Measurements from ENCODE around the gene EVX2. TPM values are rescaled to one million over a fixed set of nuclear protein-coding genes. Genes with fewer than 3 reads are reported as not detected.

EVX2 gene
- total RNA-seq, 2 donors from 2014 or later = not detected

GRCh38 chr2:176111309-176111663 is 27.5 kb upstream of the EVX2 start:
- intact Hi-C loops (cut with DNase I) = no loop called here
- peak; percentile 83 for DNase-seq (ENCODE audit: low spot score)

GRCh38 chr2:176110415-176111308 is 26.9 kb upstream of the EVX2 start:
- no peak for DNase-seq (ENCODE audit: low spot score)
- intact Hi-C loops (cut with DNase I) = no loop called here

DNA sequence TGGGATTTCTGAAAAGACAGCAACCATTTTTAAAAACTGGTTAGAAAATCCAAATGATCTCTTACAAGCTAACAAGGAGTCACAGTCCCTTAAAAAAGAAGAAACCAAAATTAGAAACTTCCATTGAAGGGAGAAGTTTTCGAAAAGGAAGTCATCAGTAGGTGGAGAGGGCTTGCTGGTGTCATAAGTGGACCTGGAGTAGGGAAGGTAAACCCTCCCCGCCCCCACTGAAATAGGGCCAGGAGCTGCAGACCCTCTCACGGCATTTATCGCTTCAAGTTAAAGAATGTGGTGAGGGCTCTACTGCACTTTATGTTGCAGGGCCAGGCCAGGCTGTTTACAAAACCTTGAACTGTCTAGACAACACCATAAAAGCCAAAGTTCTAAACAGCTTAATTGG is 26.2 kb upstream of the EVX2 start:
- intact Hi-C loops (cut with DNase I) = no loop called here
- DNase-seq (ENCODE audit: low spot score) = no peak

GRCh38 chr2:176109192-176109901 is 25.6 kb upstream of the EVX2 start:
- intact Hi-C loops (cut with DNase I) = no loop called here
- no peak for DNase-seq (ENCODE audit: low spot score)

DNA sequence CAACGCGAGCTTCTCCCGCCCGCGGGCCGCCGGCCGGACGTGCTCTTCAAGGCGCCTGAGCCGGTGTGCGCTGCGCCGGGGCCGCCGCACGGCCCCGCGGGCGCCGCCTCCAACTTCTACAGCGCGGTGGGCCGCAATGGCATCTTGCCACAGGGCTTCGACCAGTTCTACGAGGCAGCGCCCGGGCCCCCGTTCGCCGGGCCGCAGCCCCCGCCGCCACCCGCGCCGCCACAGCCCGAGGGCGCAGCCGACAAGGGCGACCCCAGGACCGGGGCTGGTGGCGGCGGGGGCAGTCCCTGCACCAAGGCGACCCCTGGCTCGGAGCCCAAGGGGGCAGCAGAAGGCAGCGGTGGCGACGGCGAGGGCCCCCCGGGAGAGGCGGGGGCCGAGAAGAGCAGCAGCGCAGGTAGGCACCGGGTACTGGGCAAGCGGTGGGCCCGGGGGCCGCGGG is 24.0 kb upstream of the EVX2 start:
- DNase-seq (ENCODE audit: low spot score) = peak; percentile 76
- intact Hi-C loops (cut with DNase I) = no loop called here

- peak; percentile 83 for DNase-seq (ENCODE audit: low spot score)
- intact Hi-C loops (cut with DNase I) = no loop called here
These were observed 23.1 kb upstream of the EVX2 start, which contains the start of gene HOXD11 for GRCh38 chr2:176106581-176107539. HOXD11 (plus strand) TSS chr2:176107280; CDS start chr2:176107356, 76 bp downstream.

- DNase-seq (ENCODE audit: low spot score) = peak; percentile 52
- intact Hi-C loops (cut with DNase I) = no loop called here
These were observed 22.2 kb upstream of the EVX2 start for GRCh38 chr2:176105730-176106580.

DNA sequence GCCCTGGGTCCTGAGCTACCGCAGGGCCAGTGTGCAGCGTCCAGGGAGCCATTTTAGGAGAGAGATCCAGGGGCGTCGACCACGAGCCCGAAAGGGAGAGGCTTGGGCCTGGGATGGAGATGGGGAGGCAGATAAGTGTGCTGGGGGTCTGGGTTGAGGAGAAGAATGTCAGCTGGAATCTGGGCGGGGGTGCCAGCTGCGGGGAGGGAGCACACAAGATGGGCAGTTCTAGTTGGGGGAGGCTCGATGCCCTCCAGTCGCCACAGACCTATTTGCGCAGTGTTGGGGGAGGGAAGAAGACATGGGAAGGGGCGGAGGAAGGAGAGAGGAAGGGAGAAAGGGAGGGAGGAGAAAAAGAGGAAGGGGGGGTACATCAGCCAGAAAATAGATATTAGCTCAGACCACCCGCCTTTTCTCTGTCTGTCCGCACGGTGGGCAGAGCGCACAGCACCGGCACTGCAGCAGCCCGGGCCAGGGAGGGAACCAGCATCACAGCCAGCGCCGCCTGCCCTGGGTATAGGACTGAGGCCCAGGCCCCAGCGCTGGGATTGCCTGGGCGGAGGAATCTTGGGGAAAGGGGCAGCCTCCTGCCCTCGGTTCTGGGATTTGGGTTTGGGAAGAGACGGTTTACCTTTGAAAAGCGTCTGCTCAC is 21.4 kb upstream of the EVX2 start:
- intact Hi-C loops (cut with DNase I) = no loop called here
- peak; percentile 46 for DNase-seq (ENCODE audit: low spot score)

DNA sequence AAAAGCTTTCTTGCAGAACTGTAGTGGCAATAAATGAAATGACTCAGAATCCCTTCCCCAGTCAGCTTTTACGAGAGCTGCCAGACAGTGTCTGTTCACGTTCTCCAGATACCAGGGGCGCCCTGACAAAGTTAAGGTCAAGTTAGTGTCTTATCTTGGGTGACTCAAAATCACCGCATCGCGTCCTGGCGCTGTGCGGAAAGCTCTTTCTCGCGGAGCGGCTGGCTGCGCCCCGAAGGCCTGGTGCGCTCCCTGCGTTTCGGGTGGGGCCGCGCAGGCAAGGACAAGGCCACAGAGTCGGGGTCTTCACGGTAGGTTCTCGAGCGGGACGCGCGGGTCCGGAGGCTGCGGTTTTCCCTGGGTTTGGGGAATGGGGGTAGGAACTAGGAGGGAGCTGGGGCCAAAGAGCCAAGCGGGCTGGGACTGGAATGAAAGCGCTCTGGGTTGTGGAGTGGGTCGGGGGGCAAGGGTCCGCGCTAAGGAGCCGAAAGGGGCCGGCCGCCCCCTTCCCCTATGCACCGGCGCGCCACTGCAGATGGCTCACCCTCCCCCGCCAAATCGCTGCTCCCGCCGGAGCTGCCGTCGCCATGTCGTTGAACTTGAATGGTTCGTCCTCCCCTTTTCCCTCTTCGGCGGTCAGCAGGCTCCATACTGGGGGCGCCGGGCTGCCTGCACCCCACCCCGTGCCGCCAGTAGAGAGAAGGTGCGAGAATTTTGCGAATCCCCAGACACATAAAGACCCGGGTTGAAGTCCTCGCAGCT is 20.7 kb upstream of the EVX2 start:
- peak; percentile 74 for DNase-seq (ENCODE audit: low spot score)
- intact Hi-C loops (cut with DNase I) = no loop called here

DNA sequence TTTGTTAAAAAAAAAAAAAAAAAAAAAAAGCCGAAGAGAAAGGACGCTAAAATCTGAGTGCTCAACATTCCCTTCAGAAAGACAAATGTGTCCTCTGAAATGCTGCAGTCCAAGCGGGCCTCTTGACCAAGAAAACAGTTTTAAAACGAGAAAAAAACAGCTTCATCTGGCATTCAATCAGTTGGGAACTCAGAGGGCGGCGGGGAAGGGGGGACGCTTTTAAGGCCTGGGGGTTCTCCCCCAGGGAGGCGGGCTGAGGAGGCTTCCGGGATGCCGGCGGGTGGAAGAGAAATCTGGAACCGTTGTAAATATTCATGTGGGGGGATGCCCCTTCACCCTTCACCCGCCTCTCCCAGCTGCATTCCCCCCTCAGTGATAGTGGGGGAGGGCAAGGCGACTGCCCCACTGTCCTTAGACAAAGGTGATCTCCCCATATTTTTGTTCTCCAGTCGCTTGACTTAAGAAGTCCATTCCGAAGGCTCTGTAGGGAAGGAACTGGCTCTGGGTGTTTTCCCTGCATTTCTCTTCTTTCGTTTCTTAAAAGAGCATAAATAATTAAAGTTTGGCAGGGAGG is 20.1 kb upstream of the EVX2 start:
- intact Hi-C loops (cut with DNase I) = no loop called here
- peak; percentile 64 for DNase-seq (ENCODE audit: low spot score)

DNA sequence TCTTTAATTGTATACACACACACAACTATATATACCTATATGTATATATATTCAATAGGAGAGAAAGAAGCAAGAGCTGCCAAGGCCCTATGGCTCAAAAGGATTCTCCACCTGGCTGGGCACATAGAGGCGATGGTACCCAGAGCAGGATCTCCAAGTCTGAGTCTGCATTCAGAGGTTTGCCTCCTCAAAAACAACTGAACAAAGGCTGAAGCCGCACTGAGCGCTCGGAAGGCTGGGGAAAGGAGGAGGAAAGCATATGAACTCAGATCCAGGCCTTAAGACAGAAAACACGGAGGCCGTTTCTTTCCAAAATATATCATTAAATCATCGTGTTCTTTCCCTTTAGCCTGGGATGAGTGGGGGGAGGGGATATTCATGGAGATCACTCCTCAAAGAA is 19.4 kb upstream of the EVX2 start:
- intact Hi-C loops (cut with DNase I) = no loop called here
- no peak for DNase-seq (ENCODE audit: low spot score)

GRCh38 chr2:176102309-176102866 is 18.6 kb upstream of the EVX2 start:
- intact Hi-C loops (cut with DNase I) = no loop called here
- no peak for DNase-seq (ENCODE audit: low spot score)

DNA sequence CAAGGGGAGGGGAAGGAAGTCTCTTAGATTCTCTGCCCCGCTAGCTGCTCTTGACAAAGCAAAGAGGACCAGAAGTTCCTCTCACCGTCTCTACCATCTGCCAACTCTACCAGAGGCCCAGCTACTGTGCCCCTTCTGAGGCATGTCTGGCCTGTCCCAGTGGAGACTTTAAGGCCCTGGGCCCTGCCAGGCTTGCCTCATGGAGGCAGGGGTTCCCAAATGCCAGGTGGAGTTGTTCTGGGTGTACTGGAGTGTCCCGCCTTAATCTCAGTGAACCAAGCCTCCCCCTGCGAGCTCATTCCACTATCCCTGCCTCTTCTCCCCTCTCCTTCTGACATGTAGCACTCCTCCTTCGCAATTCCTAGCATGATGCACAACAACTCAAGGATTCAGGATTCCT is 18.1 kb upstream of the EVX2 start:
- DNase-seq (ENCODE audit: low spot score) = no peak

GRCh38 chr2:176101216-176101830 is 17.6 kb upstream of the EVX2 start:
- DNase-seq (ENCODE audit: low spot score) = no peak
- intact Hi-C loops (cut with DNase I) = no loop called here

More for the DNA sequence above, 18.1 kb upstream of the EVX2 start:
- intact Hi-C loops (cut with DNase I) = no loop called here

GRCh38 chr2:176100547-176101140 is 16.9 kb upstream of the EVX2 start:
- no peak for DNase-seq (ENCODE audit: low spot score)
- intact Hi-C loops (cut with DNase I) = no loop called here
